ENCODE measurements around the gene PNN. TPM values are rescaled to one million over a fixed set of nuclear protein-coding genes. Genes with fewer than 3 reads are reported as not detected.
"Not testable (repeated sequence)": the region's sequence is repeated elsewhere in the genome, so short reads cannot be mapped to it uniquely, and the experiment has no call there.

Gene PNN
- polyA plus RNA-seq, 1 donor from 2014 or later = 89.4 TPM

DNA sequence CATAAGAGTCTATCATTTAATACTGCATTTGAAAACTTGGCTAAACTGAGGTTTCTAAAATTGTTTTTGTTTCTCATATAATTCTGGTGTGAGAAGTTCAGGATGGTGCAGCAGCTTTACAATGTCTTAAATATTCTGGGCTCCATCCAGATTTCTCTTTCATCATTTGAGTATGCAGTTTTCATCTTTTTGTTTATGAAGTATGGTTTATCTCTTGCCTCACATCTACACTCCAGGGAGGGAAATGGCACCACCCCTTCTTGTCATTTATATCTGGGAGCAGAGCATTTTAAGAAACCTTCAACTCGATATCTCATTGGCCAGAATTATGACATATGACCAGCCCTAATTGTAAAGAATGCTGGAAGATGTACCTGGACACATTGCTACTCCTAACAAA, 36.6 kb upstream of the PNN start:
- no peak overlapping the region for H2AFZ ChIP-seq (ENCODE audit: low read depth, low read length)
- H4K20me1 ChIP-seq (ENCODE audit: insufficient read depth) = no peaks in the 10 kb centered on the region
- H3K4me2 ChIP-seq (ENCODE audit: low read length) = no peak overlapping the region
- H3K4me3 ChIP-seq (ENCODE audit: low read length) = no peak overlapping the region
- no peaks in the 10 kb centered on the region for H3K9me3 ChIP-seq (ENCODE audit: low read length)
- no peaks in the 10 kb centered on the region for H3F3A ChIP-seq (ENCODE audit: insufficient read depth, low read length, poor library complexity, severe bottlenecking)
- no peak for TF ChIP-seq EZH2 (IDR thresholded peaks at IDR 0.05; ENCODE audit: borderline replicate concordance, insufficient read depth, low read length, poor library complexity, severe bottlenecking)
- no peak for TF ChIP-seq MXI1 (conservative IDR thresholded peaks at IDR 0.05; ENCODE audit: poor library complexity, severe bottlenecking)
- TF ChIP-seq, protein P1, sequence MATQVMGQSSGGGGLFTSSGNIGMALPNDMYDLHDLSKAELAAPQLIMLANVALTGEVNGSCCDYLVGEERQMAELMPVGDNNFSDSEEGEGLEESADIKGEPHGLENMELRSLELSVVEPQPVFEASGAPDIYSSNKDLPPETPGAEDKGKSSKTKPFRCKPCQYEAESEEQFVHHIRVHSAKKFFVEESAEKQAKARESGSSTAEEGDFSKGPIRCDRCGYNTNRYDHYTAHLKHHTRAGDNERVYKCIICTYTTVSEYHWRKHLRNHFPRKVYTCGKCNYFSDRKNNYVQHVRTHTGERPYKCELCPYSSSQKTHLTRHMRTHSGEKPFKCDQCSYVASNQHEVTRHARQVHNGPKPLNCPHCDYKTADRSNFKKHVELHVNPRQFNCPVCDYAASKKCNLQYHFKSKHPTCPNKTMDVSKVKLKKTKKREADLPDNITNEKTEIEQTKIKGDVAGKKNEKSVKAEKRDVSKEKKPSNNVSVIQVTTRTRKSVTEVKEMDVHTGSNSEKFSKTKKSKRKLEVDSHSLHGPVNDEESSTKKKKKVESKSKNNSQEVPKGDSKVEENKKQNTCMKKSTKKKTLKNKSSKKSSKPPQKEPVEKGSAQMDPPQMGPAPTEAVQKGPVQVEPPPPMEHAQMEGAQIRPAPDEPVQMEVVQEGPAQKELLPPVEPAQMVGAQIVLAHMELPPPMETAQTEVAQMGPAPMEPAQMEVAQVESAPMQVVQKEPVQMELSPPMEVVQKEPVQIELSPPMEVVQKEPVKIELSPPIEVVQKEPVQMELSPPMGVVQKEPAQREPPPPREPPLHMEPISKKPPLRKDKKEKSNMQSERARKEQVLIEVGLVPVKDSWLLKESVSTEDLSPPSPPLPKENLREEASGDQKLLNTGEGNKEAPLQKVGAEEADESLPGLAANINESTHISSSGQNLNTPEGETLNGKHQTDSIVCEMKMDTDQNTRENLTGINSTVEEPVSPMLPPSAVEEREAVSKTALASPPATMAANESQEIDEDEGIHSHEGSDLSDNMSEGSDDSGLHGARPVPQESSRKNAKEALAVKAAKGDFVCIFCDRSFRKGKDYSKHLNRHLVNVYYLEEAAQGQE (IDR thresholded peaks at IDR 0.05; ENCODE audit: borderline replicate concordance) = no peak
- no peak for TF ChIP-seq SMC3 (conservative IDR thresholded peaks at IDR 0.05; ENCODE audit: poor library complexity)
- TF ChIP-seq EP300 (conservative IDR thresholded peaks at IDR 0.05; ENCODE audit: poor library complexity, severe bottlenecking) = no peak
- no peak for TF ChIP-seq RAD21 (conservative IDR thresholded peaks at IDR 0.05)
- TF ChIP-seq, protein P2, sequence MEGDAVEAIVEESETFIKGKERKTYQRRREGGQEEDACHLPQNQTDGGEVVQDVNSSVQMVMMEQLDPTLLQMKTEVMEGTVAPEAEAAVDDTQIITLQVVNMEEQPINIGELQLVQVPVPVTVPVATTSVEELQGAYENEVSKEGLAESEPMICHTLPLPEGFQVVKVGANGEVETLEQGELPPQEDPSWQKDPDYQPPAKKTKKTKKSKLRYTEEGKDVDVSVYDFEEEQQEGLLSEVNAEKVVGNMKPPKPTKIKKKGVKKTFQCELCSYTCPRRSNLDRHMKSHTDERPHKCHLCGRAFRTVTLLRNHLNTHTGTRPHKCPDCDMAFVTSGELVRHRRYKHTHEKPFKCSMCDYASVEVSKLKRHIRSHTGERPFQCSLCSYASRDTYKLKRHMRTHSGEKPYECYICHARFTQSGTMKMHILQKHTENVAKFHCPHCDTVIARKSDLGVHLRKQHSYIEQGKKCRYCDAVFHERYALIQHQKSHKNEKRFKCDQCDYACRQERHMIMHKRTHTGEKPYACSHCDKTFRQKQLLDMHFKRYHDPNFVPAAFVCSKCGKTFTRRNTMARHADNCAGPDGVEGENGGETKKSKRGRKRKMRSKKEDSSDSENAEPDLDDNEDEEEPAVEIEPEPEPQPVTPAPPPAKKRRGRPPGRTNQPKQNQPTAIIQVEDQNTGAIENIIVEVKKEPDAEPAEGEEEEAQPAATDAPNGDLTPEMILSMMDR (IDR thresholded peaks at IDR 0.05; ENCODE audit: poor library complexity, severe bottlenecking) = no peak
- no peak for TF ChIP-seq POLR2AphosphoS5 (IDR thresholded peaks at IDR 0.05)
- no peak for TF ChIP-seq TAF1 (IDR thresholded peaks at IDR 0.05; ENCODE audit: low read depth)
- H3K9ac ChIP-seq (ENCODE audit: low read length) = no peak overlapping the region
- no peak overlapping the region for H3K27ac ChIP-seq (ENCODE audit: low read length)
- no peaks in the 10 kb centered on the region for H3K36me3 ChIP-seq (ENCODE audit: insufficient read depth, low read length)
- no peaks in the 10 kb centered on the region for H3K27me3 ChIP-seq (ENCODE audit: insufficient read depth, low read depth, low read length)
- H3K79me2 ChIP-seq (replicated peaks; ENCODE audit: insufficient read depth, low read length) = no peaks in the 10 kb centered on the region
- no peaks in the 10 kb centered on the region for H3K9me2 ChIP-seq (ENCODE audit: insufficient read depth, low read length)

DNA sequence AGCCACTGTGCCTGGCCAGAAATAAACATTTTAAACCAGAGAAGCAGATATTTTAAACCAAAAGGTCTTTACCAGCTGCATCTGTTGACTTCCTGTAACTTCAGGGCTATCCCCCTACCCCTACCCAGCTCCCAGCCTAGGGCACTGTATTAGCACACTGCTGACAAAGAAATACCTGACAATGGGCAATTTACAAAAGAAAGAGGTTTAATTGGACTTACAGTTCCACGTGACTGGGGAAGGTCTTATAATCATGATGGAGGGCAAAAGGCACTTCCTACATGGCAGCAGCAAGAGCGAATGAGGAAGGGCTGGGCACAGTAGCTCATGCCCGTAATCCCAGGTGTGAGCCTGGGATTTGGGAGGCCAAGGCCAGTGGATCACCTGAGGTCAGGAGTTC, 34.9 kb upstream of the PNN start:
- no peaks in the 10 kb centered on the region for H3F3A ChIP-seq (ENCODE audit: insufficient read depth, low read length, poor library complexity, severe bottlenecking)
- no peaks in the 10 kb centered on the region for H3K9me2 ChIP-seq (ENCODE audit: insufficient read depth, low read length)
- H3K9me3 ChIP-seq (ENCODE audit: low read length) = no peaks in the 10 kb centered on the region
- no peaks in the 10 kb centered on the region for H4K20me1 ChIP-seq (ENCODE audit: insufficient read depth)
- H3K4me2 ChIP-seq (ENCODE audit: low read length) = no peak overlapping the region
- no peaks in the 10 kb centered on the region for H3K79me2 ChIP-seq (replicated peaks; ENCODE audit: insufficient read depth, low read length)
- H3K9ac ChIP-seq (ENCODE audit: low read length) = no peak overlapping the region
- H3K4me3 ChIP-seq (ENCODE audit: low read length) = no peak overlapping the region
- H3K27me3 ChIP-seq (ENCODE audit: insufficient read depth, low read depth, low read length) = no peaks in the 10 kb centered on the region
- H3K27ac ChIP-seq (ENCODE audit: low read length) = no peak overlapping the region
- H2AFZ ChIP-seq (ENCODE audit: low read depth, low read length) = no peak overlapping the region
- no peaks in the 10 kb centered on the region for H3K36me3 ChIP-seq (ENCODE audit: insufficient read depth, low read length)
- TF ChIP-seq, protein P2 (IDR thresholded peaks at IDR 0.05; ENCODE audit: poor library complexity, severe bottlenecking) = no peak
- TF ChIP-seq, protein P1 (IDR thresholded peaks at IDR 0.05; ENCODE audit: borderline replicate concordance) = no peak
- TF ChIP-seq MXI1 (conservative IDR thresholded peaks at IDR 0.05; ENCODE audit: poor library complexity, severe bottlenecking) = no peak
- no peak for TF ChIP-seq POLR2AphosphoS5 (IDR thresholded peaks at IDR 0.05)
- TF ChIP-seq RAD21 (conservative IDR thresholded peaks at IDR 0.05) = no peak
- TF ChIP-seq EP300 (conservative IDR thresholded peaks at IDR 0.05; ENCODE audit: poor library complexity, severe bottlenecking) = no peak
- no peak for TF ChIP-seq EZH2 (IDR thresholded peaks at IDR 0.05; ENCODE audit: borderline replicate concordance, insufficient read depth, low read length, poor library complexity, severe bottlenecking)

DNA sequence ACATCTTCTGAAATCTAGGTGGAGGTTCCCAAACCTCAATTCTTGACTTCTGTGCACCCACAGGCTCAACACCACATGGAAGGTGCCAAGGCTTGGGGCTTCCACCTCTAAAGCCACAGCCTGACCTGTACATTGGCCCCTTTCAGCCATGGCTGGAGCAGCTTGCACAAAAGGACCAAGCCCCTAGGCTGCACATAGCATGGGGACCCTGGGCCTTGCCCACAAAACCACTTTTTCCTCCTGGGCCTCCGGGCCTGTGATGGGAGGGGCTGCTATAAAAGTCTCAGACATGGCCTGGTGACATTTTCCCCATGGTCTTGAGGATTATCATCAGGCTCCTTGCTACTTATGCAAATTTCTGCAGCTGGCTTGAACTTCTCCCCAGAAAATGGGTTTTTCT, 33.4 kb upstream of the PNN start:
- H4K20me1 ChIP-seq (ENCODE audit: insufficient read depth); H2AFZ ChIP-seq (ENCODE audit: low read depth, low read length); H3K79me2 ChIP-seq (replicated peaks; ENCODE audit: insufficient read depth, low read length); H3K4me3 ChIP-seq (ENCODE audit: low read length); H3K9me2 ChIP-seq (ENCODE audit: insufficient read depth, low read length); H3K4me2 ChIP-seq (ENCODE audit: low read length); H3F3A ChIP-seq (ENCODE audit: insufficient read depth, low read length, poor library complexity, severe bottlenecking); H3K27me3 ChIP-seq (ENCODE audit: insufficient read depth, low read depth, low read length); H3K9me3 ChIP-seq (ENCODE audit: low read length); H3K9ac ChIP-seq (ENCODE audit: low read length); H3K27ac ChIP-seq (ENCODE audit: low read length); H3K36me3 ChIP-seq (ENCODE audit: insufficient read depth, low read length): not testable (repeated sequence)

All from neural cell (in vitro differentiated cells).